ENCODE data around the gene PITPNM3. TPM values are rescaled to one million over a fixed set of nuclear protein-coding genes. Genes with fewer than 3 reads are reported as not detected.

The PITPNM3 gene
- total RNA-seq, 1 experiment from 2014 or later: 0.71 TPM

DNA sequence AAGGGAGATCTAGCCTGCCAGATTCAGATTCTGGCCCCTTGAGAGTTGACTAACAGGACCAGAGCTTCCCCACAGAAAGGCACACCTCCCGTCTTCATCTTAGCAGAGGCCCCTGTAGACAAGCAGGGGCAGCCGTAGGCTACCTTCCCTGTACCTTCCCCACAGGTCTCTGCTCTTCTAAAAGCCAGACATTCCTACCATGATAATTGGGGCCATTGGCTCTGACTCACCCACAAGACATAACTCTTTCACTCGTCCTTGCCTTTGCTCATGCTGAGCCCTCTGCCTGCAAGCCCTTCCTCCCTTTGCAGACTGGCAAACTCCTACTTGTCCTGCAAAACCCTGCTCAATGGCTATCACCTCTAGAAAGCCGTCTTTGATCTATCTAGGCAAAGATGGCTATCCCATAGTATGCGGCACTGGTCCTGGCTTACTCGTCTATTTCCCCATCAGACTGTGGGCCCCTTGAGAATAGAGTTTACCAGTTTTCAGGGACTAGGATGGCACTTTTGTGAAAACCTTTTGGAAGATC is 68.3 kb downstream of the PITPNM3 start:
- Histone ChIP-seq H3K27me3 (replicated peaks; ENCODE audit: insufficient read depth, low read depth, low read length, poor library complexity) (no peaks in the 10 kb centered on the region), H3K4me1 (ENCODE audit: insufficient read depth, low read length, poor library complexity, severe bottlenecking) (peaks cover 24% of the 10 kb centered on the region), H3K4me3 (ENCODE audit: low read depth, low read length, poor library complexity, severe bottlenecking) (no peak overlapping the region), H3K9me3 (ENCODE audit: low read depth, low read length, poor library complexity, severe bottlenecking) (no peaks in the 10 kb centered on the region), H3K27ac (ENCODE audit: low read depth, low read length, poor library complexity, severe bottlenecking) (no peak overlapping the region), H3K36me3 (ENCODE audit: insufficient read depth, low read length, poor library complexity, severe bottlenecking) (no peaks in the 10 kb centered on the region)
- no peak for TF ChIP-seq EZH2 (IDR thresholded peaks at IDR 0.05; ENCODE audit: borderline replicate concordance, low read depth, low read length, poor library complexity, severe bottlenecking)
- TF ChIP-seq CTCF (conservative IDR thresholded peaks at IDR 0.05; ENCODE audit: low read depth, low read length): no peak
- POLR2A ChIA-PET (ENCODE audit: low non-redundant PET): no interaction called here
- CTCF ChIA-PET: no interaction called here
- BruUV-seq (replicated peaks): no TSS peak
- no peak for DNase-seq (ENCODE audit: low spot score)
- intact Hi-C loops (cut with micrococcal nuclease; ENCODE audit: unreplicated experiment): no loop called here

- Histone ChIP-seq H3K36me3 (ENCODE audit: insufficient read depth, low read length, poor library complexity, severe bottlenecking) (no peaks in the 10 kb centered on the region), H3K4me3 (ENCODE audit: low read depth, low read length, poor library complexity, severe bottlenecking) (no peak overlapping the region), H3K27ac (ENCODE audit: low read depth, low read length, poor library complexity, severe bottlenecking) (no peak overlapping the region), H3K9me3 (ENCODE audit: low read depth, low read length, poor library complexity, severe bottlenecking) (no peaks in the 10 kb centered on the region), H3K4me1 (ENCODE audit: insufficient read depth, low read length, poor library complexity, severe bottlenecking) (peaks cover 24% of the 10 kb centered on the region), H3K27me3 (replicated peaks; ENCODE audit: insufficient read depth, low read depth, low read length, poor library complexity) (no peaks in the 10 kb centered on the region)
- TF ChIP-seq CTCF (conservative IDR thresholded peaks at IDR 0.05; ENCODE audit: low read depth, low read length) (no peak), EZH2 (IDR thresholded peaks at IDR 0.05; ENCODE audit: borderline replicate concordance, low read depth, low read length, poor library complexity, severe bottlenecking) (no peak)
- no TSS peak for BruUV-seq (replicated peaks)
- CTCF ChIA-PET: no interaction called here
- DNase-seq (ENCODE audit: low spot score): peak; percentile 76
- POLR2A ChIA-PET (ENCODE audit: low non-redundant PET): no interaction called here
- intact Hi-C loops (cut with micrococcal nuclease; ENCODE audit: unreplicated experiment): no loop called here
These were observed 68.9 kb downstream of the PITPNM3 start for GRCh38 chr17:6487251-6488007.

DNA sequence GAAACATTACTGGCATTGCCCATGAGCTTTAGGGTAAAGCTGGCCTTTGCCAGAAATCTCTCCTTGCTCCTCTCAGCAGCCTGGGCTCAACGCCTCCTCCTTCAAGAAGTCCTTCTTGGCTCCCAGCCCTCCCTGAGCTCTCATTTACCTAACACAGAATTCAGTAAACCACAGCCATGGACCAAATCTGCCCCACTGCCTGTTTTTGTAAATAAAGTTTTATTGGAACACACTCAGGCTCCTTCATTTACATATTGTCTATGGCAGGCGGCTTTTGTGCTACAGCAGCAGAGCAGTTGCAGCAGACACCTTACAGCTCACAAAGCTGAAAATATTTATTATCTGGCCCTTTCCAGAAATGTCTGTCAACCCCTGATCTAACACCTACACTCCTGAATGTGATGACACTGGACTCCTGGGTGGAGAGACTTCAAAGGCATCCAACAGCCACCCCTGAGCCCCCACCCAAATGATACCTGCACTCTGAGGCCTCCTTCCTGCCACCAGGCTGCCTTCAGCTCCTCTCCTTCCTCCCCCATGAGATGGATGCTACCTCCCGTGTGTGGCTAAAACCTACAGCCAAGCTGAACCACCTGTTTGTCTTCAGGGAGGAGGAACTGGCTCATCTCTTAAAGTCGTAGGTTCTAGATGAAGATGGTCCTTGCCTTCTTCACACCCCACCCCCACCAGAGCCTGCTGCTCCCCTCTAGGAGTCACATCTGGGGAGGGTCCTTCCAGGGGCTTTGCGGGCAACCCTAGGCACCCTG is 70.5 kb downstream of the PITPNM3 start:
- TF ChIP-seq EZH2 (IDR thresholded peaks at IDR 0.05; ENCODE audit: borderline replicate concordance, low read depth, low read length, poor library complexity, severe bottlenecking) (no peak), CTCF (conservative IDR thresholded peaks at IDR 0.05; ENCODE audit: low read depth, low read length) (no peak)
- Histone ChIP-seq H3K36me3 (ENCODE audit: insufficient read depth, low read length, poor library complexity, severe bottlenecking) (no peaks in the 10 kb centered on the region), H3K4me1 (ENCODE audit: insufficient read depth, low read length, poor library complexity, severe bottlenecking) (peaks cover 24% of the 10 kb centered on the region), H3K9me3 (ENCODE audit: low read depth, low read length, poor library complexity, severe bottlenecking) (no peaks in the 10 kb centered on the region), H3K27me3 (replicated peaks; ENCODE audit: insufficient read depth, low read depth, low read length, poor library complexity) (no peaks in the 10 kb centered on the region), H3K27ac (ENCODE audit: low read depth, low read length, poor library complexity, severe bottlenecking) (no peak overlapping the region), H3K4me3 (ENCODE audit: low read depth, low read length, poor library complexity, severe bottlenecking) (no peak overlapping the region)
- DNase-seq (ENCODE audit: low spot score): no peak
- no TSS peak for BruUV-seq (replicated peaks)
- intact Hi-C loops (cut with micrococcal nuclease; ENCODE audit: unreplicated experiment): no loop called here
- POLR2A ChIA-PET (ENCODE audit: low non-redundant PET): no interaction called here
- CTCF ChIA-PET: interaction anchor here (0.8 kb wide), 1 partner anchor 13 kb away, joined by 4 read pairs; no protein-coding TSS in a partner anchor

Data from A673 (cell line).